Placental pericyte (primary cell): ENCODE measurements around the gene NIBAN1. TPM values are rescaled to one million over a fixed set of nuclear protein-coding genes. Genes with fewer than 3 reads are reported as not detected.

Source experiments
- small RNA-seq: library from RNA; depleted of rRNA; stranded (forward); fragments of <200 nt; gene quantifications from one replicate; pipeline ENCODE3, GENCODE V24; 2012; ENCODE audit warnings: low replicate concordance
- total RNA-seq: library from RNA; depleted of rRNA; stranded (reverse); fragments of >200 nt; gene quantifications from 2 replicates; pipeline ENCODE4 v1.2.3, GENCODE V29; 2012

The NIBAN1 gene, protein sequence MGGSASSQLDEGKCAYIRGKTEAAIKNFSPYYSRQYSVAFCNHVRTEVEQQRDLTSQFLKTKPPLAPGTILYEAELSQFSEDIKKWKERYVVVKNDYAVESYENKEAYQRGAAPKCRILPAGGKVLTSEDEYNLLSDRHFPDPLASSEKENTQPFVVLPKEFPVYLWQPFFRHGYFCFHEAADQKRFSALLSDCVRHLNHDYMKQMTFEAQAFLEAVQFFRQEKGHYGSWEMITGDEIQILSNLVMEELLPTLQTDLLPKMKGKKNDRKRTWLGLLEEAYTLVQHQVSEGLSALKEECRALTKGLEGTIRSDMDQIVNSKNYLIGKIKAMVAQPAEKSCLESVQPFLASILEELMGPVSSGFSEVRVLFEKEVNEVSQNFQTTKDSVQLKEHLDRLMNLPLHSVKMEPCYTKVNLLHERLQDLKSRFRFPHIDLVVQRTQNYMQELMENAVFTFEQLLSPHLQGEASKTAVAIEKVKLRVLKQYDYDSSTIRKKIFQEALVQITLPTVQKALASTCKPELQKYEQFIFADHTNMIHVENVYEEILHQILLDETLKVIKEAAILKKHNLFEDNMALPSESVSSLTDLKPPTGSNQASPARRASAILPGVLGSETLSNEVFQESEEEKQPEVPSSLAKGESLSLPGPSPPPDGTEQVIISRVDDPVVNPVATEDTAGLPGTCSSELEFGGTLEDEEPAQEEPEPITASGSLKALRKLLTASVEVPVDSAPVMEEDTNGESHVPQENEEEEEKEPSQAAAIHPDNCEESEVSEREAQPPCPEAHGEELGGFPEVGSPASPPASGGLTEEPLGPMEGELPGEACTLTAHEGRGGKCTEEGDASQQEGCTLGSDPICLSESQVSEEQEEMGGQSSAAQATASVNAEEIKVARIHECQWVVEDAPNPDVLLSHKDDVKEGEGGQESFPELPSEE
- total RNA-seq: 40.5 and 151 TPM in 2 replicates

DNA sequence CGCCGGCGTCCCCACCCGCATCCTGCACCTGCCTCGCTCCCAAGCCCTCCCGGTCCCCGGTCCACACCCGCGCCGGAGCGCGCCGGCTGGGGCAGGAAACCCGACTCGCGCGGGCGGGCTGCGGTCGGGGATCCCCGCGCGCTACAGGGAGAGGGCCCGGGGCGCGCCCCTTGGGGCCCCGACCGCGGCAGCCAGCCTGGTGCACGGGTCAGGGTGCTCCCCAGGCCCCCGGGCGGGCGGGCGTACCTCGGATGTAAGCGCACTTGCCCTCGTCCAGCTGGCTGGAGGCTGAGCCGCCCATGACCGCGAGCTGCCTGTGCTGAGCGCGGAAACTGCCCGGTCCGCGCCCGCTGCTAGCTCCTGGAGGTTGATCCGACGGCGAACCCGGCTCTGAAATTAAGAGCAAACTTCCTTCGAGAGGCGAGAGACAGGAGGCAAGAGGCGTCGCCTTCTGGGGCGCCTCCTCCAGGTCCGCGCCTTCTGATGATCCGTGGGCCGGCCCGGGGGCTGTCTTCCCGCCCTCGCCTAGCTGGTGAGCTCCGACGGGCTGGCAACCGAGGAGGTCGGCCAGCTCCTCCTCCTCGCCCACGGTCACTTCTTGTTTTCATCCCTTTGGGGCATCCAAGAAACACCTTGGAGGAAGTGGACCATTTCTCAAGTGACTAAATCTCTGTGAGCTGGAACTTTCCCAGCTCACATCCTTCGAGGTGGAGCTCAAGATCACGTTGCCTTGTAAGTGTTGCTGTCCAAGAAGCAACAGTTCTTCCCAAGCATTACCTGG is at the start of gene NIBAN1:
Gene NIBAN1 (minus strand): TSS at position 453 of the 781 bp plus-strand sequence. CDS start 152 bp downstream, at position 301.

Small RNAs within 50 kb of the gene (small RNA-seq; reads per million reads assigned to genes)
- not detected for gene RNA5SP72

Other genes with a start within 250 kb of the NIBAN1 start
- gene EDEM3, start 219.7 kb downstream of the NIBAN1 start, total RNA-seq: 62.4 and 89.5 TPM in 2 replicates
- gene RNF2, start 71.0 kb upstream of the NIBAN1 start, total RNA-seq: 31.1 and 36.7 TPM in 2 replicates
- gene TRMT1L, start 182.4 kb upstream of the NIBAN1 start, total RNA-seq: 15.6 and 19.7 TPM in 2 replicates
- 4.2 and 5.7 TPM in 2 replicates for gene SWT1, start 182.7 kb upstream of the NIBAN1 start, total RNA-seq